Measurements from ENCODE around the gene RSRC2. TPM values are rescaled to one million over a fixed set of nuclear protein-coding genes. Genes with fewer than 3 reads are reported as not detected.
A peak's percentile ranks its signal among the peaks of the same experiment; 100 is the strongest.
"Not testable (repeated sequence)": the region's sequence is repeated elsewhere in the genome, so short reads cannot be mapped to it uniquely, and the experiment has no call there.

The RSRC2 gene
- total and polyA plus RNA-seq, 8 donors: 49.6 to 283 (median 210) TPM

- H3K4me1 ChIP-seq: peaks cover 10 to 44% of the 10 kb centered on the region in 2 donors
- intact Hi-C loops (cut with DNase I): no loop called here
- DNase-seq (peak; percentile 55 to 89 (median 74)), ATAC-seq (peak; percentile 61)
- H3K27ac ChIP-seq: peak overlapping the region; percentile 96 to 97
- no peaks in the 10 kb centered on the region for H3K9me3 ChIP-seq
- H3K4me3 ChIP-seq: peak overlapping the region; percentile 62 to 84
- TF ChIP-seq CTCF (IDR thresholded peaks at IDR 0.05): no peak
- H3K36me3 ChIP-seq: peaks cover 6 to 49% of the 10 kb centered on the region in 2 donors
- H3K27me3 ChIP-seq: no peaks in the 10 kb centered on the region
Observed at GRCh38 chr12:122499991-122500684, 26.6 kb downstream of the RSRC2 start.

- H3K27me3 ChIP-seq: no peaks in the 10 kb centered on the region
- no peak for DNase-seq
- no peak overlapping the region for H3K27ac ChIP-seq
- ATAC-seq: no peak
- peaks cover 10 to 32% of the 10 kb centered on the region in 2 donors for H3K4me1 ChIP-seq
- no peak overlapping the region for H3K4me3 ChIP-seq
- H3K9me3 ChIP-seq: no peaks in the 10 kb centered on the region
- intact Hi-C loops (cut with DNase I): no loop called here
- peaks cover 0 to 67% of the 10 kb centered on the region in 2 donors for H3K36me3 ChIP-seq
- no peak for TF ChIP-seq CTCF (IDR thresholded peaks at IDR 0.05)
Observed at GRCh38 chr12:122495258-122495657, 31.5 kb downstream of the RSRC2 start.

GRCh38 chr12:122493222-122493621, 33.5 kb downstream of the RSRC2 start:
- H3K4me3 ChIP-seq; DNase-seq; H3K27me3 ChIP-seq; ATAC-seq; H3K9me3 ChIP-seq; intact Hi-C loops (cut with DNase I); H3K27ac ChIP-seq: not testable (repeated sequence)
- peaks cover 0 to 15% of the 10 kb centered on the region in 2 donors for H3K4me1 ChIP-seq
- H3K36me3 ChIP-seq: peaks cover 0 to 87% of the 10 kb centered on the region in 2 donors

- peaks cover 0 to 4% of the 10 kb centered on the region in 2 donors for H3K4me1 ChIP-seq
- DNase-seq (no peak), ATAC-seq (no peak)
- no peaks in the 10 kb centered on the region for H3K9me3 ChIP-seq
- H3K4me3 ChIP-seq: no peak overlapping the region
- TF ChIP-seq CTCF (IDR thresholded peaks at IDR 0.05): no peak
- intact Hi-C loops (cut with DNase I): no loop called here
- H3K27ac ChIP-seq: no peak overlapping the region
- peaks cover 0 to 95% of the 10 kb centered on the region in 2 donors for H3K36me3 ChIP-seq
- no peaks in the 10 kb centered on the region for H3K27me3 ChIP-seq
Observed at GRCh38 chr12:122491991-122492390, 34.7 kb downstream of the RSRC2 start.

- intact Hi-C loops (cut with DNase I): no loop called here
- DNase-seq (no peak), ATAC-seq (no peak)
- Histone ChIP-seq H3K27me3 (no peaks in the 10 kb centered on the region), H3K4me3 (no peak overlapping the region), H3K9me3 (no peaks in the 10 kb centered on the region), H3K36me3 (peaks cover 0 to 97% of the 10 kb centered on the region in 2 donors), H3K27ac (no peak overlapping the region), H3K4me1 (no peaks in the 10 kb centered on the region)
- no peak for TF ChIP-seq CTCF (IDR thresholded peaks at IDR 0.05)
Observed at GRCh38 chr12:122489038-122489437, 37.7 kb downstream of the RSRC2 start.

- H3K4me3 ChIP-seq; H3K27ac ChIP-seq; intact Hi-C loops (cut with DNase I); ATAC-seq; H3K4me1 ChIP-seq; DNase-seq; H3K9me3 ChIP-seq; H3K27me3 ChIP-seq: not testable (repeated sequence)
- peaks cover 0 to 95% of the 10 kb centered on the region in 2 donors for H3K36me3 ChIP-seq
Observed at GRCh38 chr12:122487807-122488206, 38.9 kb downstream of the RSRC2 start.
